HG03558 (cell line): ENCODE results near the gene FMN1.

Source experiments
- ATAC-seq: cut with Tn5 transposase; IDR thresholded peaks from one replicate; pipeline ENCODE4 v1.9.1; 2021; ENCODE audit warnings: moderate number of reproducible peaks; ENCODE audit not compliant: unreplicated experiment; ENCODE audit errors: extremely low read depth

Gene FMN1

DNA sequence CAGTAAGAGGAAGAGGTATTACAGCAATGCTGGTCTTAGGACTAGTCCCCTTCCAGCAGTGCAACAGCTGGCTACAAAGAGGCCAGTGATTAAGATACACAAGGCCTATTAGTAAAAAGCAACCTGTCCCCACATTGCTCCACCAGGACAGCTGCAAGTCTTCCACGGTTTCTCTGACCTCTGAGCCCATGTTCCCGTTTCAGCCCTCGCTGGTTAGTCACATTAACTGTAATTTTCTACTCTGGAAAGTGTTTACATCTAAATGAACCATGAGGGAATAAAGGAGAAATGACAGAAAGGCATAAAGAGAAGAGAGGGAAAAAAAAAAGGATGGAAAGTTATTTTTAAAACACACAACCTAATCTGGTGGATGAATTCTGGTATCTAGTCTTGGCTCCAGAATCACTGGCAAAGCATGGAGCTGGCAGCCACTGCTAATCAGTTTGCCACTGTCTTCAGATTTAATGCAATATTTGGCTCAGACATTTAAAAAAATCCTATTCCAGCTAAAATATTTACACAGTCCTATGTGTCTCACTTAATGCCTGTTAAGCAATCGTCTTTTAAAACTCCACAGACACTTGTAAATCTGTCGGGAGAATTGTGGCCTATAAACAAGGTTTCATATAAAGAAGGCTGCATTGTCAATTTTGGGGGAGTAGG, 321.8 kb downstream of the FMN1 start:
- ATAC-seq = no peak

GRCh38 chr15:32871883-32872282, 322.6 kb downstream of the FMN1 start:
- ATAC-seq = no peak

DNA sequence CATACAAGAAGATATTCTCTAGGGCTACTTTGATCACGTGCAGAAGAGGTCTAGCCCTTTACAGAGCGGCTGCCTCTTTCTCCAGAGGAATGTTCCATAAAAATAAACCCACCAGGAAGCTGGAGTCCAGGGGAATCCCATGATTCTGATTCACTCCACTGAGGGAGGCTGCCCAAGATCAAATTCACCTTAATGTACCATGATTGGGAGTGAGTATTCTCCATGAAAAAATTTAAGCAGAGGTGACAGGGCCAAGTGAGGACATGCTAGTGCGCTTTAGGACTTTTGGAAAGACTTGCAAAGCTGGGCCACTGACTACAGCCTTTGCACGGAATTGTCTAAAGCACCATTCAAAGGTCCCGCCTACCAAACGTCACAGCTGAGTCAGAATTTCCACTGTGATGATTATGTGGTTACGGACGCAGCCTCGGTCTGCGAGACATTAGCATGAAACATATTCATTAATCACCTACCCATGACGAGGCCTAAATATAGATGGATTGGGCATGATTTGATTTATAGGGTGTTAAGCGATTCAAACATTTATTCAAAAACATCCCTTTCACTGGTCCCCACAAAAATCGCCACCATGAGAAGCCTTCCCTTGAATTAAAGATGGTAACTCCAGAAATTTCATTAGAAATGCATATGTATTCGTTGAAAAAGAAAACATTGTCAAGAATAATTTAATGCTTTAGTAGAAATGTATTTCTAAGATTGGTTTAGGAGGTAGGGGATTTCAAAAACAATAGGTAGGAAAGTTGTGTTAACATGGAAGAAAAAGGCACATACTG, 324.1 kb downstream of the FMN1 start:
- no peak for ATAC-seq

- no peak for ATAC-seq
Observed at GRCh38 chr15:32869776-32870175, 324.7 kb downstream of the FMN1 start.

- ATAC-seq = no peak
Observed at GRCh38 chr15:32867313-32867626, 327.2 kb downstream of the FMN1 start.

DNA sequence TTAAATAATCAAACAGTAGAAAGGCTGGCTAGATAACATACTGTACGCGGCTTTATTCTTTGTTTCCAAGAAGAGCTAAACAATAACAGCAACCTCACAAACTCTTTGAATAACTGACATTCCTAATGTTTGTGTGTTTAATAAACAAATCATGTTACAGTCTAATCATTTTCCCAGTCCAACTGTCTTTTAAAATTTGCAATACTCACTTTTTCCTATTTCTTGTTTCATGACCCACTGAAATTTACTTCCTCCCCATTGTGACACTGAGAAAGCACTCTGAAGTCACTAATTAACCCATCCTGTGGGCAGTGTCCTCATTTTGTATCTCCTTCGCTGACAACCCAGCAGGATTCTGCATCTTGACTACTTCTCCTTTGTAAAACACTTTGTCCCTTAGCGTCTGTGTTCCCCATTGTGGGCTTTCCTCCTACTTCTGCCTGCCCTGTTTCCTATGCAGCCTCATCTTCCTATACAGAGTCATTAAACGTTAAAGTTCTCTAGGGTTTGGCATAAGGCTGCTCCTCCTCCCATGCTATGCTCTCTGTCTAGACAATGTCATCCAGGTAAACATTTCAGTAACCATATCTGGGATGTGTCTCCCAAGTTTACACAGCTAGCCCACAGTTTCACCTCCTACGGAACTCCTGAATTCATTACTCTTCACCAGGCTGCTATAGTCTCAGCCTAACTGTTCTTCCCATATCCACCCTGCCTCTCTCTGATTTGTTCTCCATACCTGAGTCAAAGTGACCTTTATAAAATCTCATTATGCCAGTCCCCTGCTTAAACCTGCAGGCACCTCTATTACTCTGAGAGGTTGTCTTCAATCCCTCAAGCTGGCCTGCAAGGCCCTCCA, 327.8 kb downstream of the FMN1 start:
- ATAC-seq = no peak

- ATAC-seq = no peak
Observed at GRCh38 chr15:32864841-32865240, 329.7 kb downstream of the FMN1 start.

DNA sequence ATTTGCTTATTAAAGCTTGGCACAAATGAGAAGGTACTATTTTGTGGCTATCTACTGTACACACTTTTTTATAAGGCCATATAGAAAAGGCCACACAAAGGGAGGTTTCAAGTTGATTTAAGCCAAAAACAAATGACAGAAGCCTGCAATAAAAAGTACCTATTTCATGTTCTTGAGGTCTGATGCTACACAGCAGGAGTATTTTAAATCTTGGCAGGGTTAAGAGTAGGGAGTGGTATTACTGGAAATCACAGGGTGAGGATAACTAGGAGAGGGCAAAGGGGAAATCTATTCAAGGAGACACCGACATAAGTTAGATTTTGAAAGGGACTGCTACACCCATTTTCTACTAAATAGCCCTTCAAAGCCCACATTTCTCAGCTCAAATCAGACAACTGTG, 330.5 kb downstream of the FMN1 start:
- ATAC-seq = no peak

GRCh38 chr15:32861761-32862160, 332.8 kb downstream of the FMN1 start:
- no peak for ATAC-seq

- ATAC-seq = no peak
Observed at GRCh38 chr15:32861174-32861573, 333.3 kb downstream of the FMN1 start.

DNA sequence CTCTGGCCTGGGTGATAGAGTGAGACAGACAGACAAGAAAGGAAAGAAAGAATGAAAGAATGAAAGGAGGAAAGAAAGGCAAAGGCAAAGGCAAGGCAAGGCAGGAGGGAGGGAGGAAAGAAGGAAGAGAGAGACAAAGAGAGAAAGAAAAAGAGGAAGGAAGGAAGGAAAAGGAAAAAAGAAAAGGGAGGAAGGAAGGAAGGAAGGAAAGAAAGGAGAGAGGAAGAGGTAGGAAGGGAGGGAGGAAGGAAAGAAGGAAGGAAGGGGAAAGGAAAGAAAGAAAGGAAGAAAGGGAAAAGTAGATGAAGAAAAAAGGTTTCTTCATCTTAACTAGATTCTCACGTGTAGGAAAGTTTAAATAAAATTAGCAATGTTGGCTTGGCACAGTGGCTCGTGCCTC, 334.5 kb downstream of the FMN1 start:
- no peak for ATAC-seq

DNA sequence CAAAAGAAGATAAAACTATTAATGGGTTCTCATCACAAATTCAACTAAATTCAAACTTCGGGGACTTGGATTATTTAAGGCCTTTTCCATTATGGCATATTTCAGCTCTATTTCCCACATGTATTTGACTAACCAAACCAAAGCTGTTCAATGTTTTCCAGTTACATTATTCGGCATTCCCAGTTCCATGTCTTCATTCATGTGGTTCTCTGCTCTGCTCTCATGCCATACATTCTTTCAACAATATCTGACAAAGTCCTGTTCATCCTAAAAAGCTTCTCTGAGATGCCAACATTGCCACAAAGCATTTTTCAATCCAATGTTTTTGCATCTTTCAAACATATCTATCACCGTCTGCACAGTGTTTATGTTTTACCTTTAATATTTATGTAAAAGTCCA, 335.3 kb downstream of the FMN1 start:
- ATAC-seq = no peak

GRCh38 chr15:32857732-32858131, 336.8 kb downstream of the FMN1 start:
- ATAC-seq = no peak

DNA sequence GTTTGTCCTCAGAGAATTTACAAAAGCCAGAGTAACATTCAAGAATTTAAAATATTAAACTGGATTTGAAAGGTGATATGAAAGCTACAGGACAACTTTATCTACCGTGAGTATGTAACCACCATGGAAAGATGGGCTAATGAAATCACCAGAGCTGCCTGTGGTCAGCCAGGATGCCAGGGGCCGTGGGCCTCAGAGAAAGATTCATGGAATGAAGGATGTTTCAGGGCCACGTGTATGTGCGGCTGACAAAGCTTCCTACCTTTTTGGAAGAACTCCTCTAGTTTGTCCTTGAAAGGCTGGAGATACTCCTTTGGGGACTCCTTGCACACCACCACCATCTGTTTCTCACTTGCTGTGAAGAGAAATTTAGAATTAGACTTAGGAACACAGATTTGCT, 337.8 kb downstream of the FMN1 start:
- no peak for ATAC-seq

DNA sequence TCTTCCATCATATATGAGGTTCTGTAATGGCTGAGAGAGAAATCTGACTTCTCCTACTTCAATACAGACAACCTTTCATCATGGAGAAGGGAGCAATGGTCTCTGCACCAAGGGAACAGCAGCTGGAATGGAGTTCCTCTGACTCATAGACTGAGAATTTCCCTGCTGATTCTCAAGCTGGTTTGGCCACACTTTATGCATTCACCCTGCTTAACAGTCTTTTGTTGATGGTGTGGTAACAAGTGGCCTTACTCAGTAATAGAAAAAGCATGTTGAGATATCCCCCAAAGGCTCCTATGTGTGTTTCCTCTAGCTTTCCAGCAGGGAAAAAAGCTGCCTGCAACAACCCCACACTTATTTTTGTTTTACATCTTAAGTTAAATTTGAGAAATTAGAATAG, 338.6 kb downstream of the FMN1 start:
- ATAC-seq = no peak

- no peak for ATAC-seq
Observed at GRCh38 chr15:32853592-32853991, 340.9 kb downstream of the FMN1 start.

GRCh38 chr15:32852771-32853170, 341.7 kb downstream of the FMN1 start:
- ATAC-seq = no peak

DNA sequence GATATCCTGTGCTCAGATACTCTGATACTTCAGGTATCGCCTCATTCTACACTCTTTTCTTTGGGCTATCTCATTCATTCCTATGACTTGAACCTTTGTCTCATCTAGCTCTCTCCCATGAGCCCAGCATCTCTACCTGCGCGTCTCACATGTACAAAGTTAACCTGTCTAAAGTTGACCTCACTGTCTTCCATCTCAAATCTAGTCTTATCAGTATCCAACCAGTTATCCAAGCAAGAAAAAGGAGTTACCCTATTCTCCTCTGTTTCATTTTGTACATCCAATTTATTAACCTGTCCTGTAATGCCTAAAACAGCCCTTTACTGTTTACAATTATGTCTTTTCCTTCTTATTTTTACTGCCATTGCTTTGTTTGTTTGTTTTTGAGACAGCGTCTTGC, 342.5 kb downstream of the FMN1 start:
- ATAC-seq = no peak

DNA sequence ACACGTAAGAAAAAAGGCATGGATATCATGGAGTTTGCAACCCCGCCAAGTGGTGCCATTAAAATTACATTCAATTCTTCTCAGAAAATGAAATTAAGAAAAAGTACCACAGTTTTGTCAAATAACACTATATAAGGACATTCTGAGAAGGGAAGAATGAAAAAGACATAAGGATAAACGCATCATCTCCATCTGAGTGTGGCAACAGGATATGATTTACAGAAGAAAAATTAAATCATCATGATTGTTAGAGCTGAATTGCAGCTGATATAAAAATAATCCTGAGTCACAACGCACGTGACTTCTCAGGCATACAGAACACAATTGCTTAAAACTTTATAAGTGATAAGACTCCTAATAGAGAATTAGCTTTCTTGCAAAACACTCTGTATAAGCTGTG, 342.9 kb downstream of the FMN1 start:
- ATAC-seq = no peak

DNA sequence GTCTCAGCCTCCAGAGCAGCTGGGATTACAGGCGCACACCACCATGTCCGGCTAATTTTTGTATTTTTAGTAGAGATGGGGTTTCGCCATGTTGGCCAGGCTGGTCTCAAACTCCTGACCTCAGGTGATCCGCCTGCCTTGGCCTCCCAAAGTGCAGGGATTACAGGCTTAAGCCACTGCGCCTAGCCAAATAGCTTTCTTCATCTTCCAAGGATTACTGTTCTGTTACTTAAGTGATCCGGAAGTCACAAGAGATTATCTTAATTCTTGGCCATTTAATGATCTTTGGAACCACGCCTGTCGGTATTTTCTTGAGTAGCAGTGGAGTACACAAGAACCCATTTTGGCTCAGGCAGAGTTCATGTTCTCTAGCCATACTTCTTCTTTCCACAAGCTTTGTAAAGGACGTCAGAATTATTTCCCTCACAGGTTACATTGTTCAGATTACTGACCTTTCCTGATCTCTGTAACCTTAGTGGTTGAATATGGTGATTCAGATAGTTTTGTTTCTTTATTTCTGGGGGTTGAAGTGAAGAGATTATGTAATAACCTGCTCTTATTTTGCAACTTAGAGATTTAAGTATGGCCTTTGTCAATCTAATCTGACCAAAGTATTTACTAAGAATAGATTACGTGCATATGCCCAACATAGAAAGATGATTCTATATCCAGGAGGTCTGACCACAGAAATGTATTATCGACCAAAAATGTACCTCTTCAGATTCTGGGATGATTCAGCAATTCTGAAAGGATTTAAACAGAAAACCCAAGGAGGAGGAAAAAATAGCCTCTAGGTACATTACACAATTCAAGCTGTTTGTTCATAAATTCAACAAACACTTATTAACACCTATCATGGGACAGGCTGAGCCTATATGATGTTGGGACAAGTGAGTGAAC, 344.5 kb downstream of the FMN1 start:
- no peak for ATAC-seq
